Peyer's patch (tissue), 4 donors: ENCODE measurements around the gene ZFHX3.

ENCODE experiments used
- CTCF ChIP-seq, 6 experiments: fragments of 450-650 bp in 4 of 6; fragments of 200-600 bp in 2 of 6; sonication (generic) in 1 of 6; IDR thresholded peaks; one replicate each; pipeline ENCODE4 v1.5.1; 2017 to 2019; ENCODE audit warnings: antibody characterized with exemption in 6 of 6, mild to moderate bottlenecking in 3 of 6, moderate library complexity in 1 of 6
- POLR2A ChIP-seq, 2 donors: fragments of 450-650 bp; IDR thresholded peaks; one replicate each; pipeline ENCODE4 v1.5.1; 2017; ENCODE audit warnings: antibody characterized with exemption in 2 of 2, mild to moderate bottlenecking in 2 of 2, moderate library complexity in 2 of 2

- no peak for TF ChIP-seq CTCF (IDR thresholded peaks at IDR 0.05)
- no peak for TF ChIP-seq POLR2A (IDR thresholded peaks at IDR 0.05)
Measured at GRCh38 chr16:72859581-72859980, 188.3 kb downstream of the ZFHX3 start.
